Adipocyte (in vitro differentiated cells): Measurements from ENCODE around the gene CEMIP.
"Not testable (repeated sequence)": the region's sequence is repeated elsewhere in the genome, so short reads cannot be mapped to it uniquely, and the experiment has no call there.

Experiments used
- DNase-seq: peaks from one replicate; pipeline ENCODE4 v3.0.0-alpha.2; 2015; ENCODE audit warnings: low read depth
- H3K27me3 ChIP-seq: replicated peaks from 2 replicates; pipeline ENCODE4 v1.7.0; 2013; ENCODE audit warnings: mild to moderate bottlenecking, low read length, moderate library complexity; ENCODE audit not compliant: control insufficient read depth, insufficient read depth
- H3K36me3 ChIP-seq: 2 replicates; pipeline ENCODE4 v1.7.0; 2013; ENCODE audit warnings: low read length, mild to moderate bottlenecking, moderate library complexity; ENCODE audit not compliant: control insufficient read depth, insufficient read depth, severe bottlenecking
- H3K4me1 ChIP-seq: 2 replicates; pipeline ENCODE4 v1.7.0; 2013; ENCODE audit warnings: mild to moderate bottlenecking, low read length, moderate library complexity; ENCODE audit not compliant: control insufficient read depth, insufficient read depth
- H3K4me3 ChIP-seq: 2 replicates; pipeline ENCODE4 v1.7.0; 2013; ENCODE audit warnings: mild to moderate bottlenecking, low read length, moderate library complexity
- H3K9ac ChIP-seq: 2 replicates; pipeline ENCODE4 v1.7.0; 2013; ENCODE audit warnings: mild to moderate bottlenecking, low read length, moderate library complexity
- H3K9me3 ChIP-seq: 2 replicates; pipeline ENCODE4 v1.7.0; 2013; ENCODE audit warnings: mild to moderate bottlenecking, low read length, moderate library complexity; ENCODE audit not compliant: control insufficient read depth

The CEMIP gene

DNA sequence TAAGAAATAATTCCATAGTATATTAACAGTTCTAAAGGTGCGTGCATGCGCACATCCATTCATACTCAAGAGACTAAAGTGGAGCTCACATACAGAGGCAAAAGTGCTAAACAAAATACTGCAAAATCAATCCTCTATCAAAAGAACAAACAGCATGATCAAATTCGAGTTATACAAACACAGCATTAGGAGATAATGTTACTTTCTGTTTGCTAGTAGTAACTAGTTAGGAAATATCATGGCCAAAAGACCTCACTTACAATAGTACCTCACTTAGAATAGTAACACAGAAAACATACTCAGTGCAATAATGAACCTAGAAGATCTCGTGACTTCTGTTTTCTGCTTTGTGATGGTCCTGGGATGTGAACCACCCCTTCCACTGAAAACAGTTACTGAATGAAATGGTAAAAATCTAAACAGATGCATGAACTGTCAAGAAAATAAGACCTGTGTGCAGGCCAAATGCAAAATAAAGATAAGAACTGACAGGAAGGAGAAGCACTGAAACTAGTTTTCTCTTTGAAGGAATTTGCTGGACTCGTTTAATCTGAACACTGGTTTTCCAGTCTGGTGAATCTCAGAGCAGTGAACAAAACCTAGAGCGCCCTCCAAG, 20.9 kb upstream of the CEMIP start:
- H3K36me3 ChIP-seq = peaks cover 19% of the 10 kb centered on the region
- no peaks in the 10 kb centered on the region for H3K9me3 ChIP-seq
- no peak for DNase-seq

GRCh38 chr15:80760960-80761359, 18.2 kb upstream of the CEMIP start:
- H3K4me1 ChIP-seq = no peaks in the 10 kb centered on the region
- H3K36me3 ChIP-seq = no peaks in the 10 kb centered on the region
- no peaks in the 10 kb centered on the region for H3K9me3 ChIP-seq
- DNase-seq = no peak
- no peak overlapping the region for H3K4me3 ChIP-seq
- no peaks in the 10 kb centered on the region for H3K27me3 ChIP-seq
- no peak overlapping the region for H3K9ac ChIP-seq

More for the DNA sequence above, 20.9 kb upstream of the CEMIP start:
- H3K27me3 ChIP-seq = no peaks in the 10 kb centered on the region
- H3K4me1 ChIP-seq = no peaks in the 10 kb centered on the region
- no peak overlapping the region for H3K4me3 ChIP-seq
- no peak overlapping the region for H3K9ac ChIP-seq

DNA sequence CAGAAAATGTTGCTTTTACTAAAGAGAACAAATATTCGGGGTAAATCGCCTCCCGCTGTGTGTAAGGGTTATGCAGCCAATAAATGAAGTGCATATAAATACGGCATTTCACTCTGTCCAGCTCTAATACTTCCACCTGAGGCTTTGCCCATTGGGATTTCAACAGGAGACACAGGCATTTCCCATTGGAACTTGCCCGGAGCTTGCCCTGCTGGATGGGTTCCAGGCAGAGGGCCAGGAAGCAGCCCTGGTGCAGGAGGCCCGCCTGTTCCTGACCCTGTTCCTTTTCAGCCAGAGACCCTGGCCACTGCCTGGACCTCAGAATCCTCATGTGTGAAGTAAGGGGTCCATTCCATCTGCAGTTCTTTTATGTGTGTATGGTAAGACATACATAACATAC, 17.4 kb upstream of the CEMIP start:
- no peak overlapping the region for H3K4me3 ChIP-seq
- no peaks in the 10 kb centered on the region for H3K36me3 ChIP-seq
- no peak overlapping the region for H3K9ac ChIP-seq
- DNase-seq = no peak
- no peaks in the 10 kb centered on the region for H3K9me3 ChIP-seq
- H3K27me3 ChIP-seq = no peaks in the 10 kb centered on the region
- H3K4me1 ChIP-seq = no peaks in the 10 kb centered on the region

- not testable (repeated sequence) for H3K4me1 ChIP-seq, H3K27me3 ChIP-seq, H3K9me3 ChIP-seq, DNase-seq, H3K36me3 ChIP-seq, H3K9ac ChIP-seq, H3K4me3 ChIP-seq
These were observed 15.9 kb upstream of the CEMIP start for GRCh38 chr15:80763235-80763634.

DNA sequence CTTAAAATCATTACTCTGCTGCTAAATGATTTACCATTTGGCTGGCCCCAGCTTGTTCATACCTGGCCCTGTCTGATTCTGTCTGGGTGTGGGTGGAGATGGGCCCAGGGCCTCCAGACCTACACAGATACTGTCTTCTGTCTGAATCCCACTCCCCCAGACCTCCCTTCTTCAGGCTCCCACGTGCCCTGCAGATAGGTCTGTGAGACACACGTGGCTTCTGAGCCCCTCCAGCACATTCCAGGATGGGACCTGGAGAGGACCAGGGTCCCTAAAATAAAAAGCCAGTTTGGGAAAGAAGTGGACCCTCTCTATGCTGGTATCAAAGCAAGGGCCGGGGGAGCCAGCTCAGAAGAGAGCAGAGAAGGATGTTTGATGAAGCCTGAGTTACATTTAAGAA, 14.6 kb upstream of the CEMIP start:
- no peaks in the 10 kb centered on the region for H3K36me3 ChIP-seq
- H3K9ac ChIP-seq = no peak overlapping the region
- DNase-seq = no peak
- H3K27me3 ChIP-seq = no peaks in the 10 kb centered on the region
- no peak overlapping the region for H3K4me3 ChIP-seq
- H3K4me1 ChIP-seq = no peaks in the 10 kb centered on the region
- no peaks in the 10 kb centered on the region for H3K9me3 ChIP-seq

GRCh38 chr15:80766275-80766674, 12.9 kb upstream of the CEMIP start:
- no peak overlapping the region for H3K9ac ChIP-seq
- H3K4me3 ChIP-seq = no peak overlapping the region
- H3K36me3 ChIP-seq = no peaks in the 10 kb centered on the region
- no peaks in the 10 kb centered on the region for H3K9me3 ChIP-seq
- no peak for DNase-seq
- no peaks in the 10 kb centered on the region for H3K27me3 ChIP-seq
- no peaks in the 10 kb centered on the region for H3K4me1 ChIP-seq

- no peak overlapping the region for H3K9ac ChIP-seq
- DNase-seq = no peak
- H3K36me3 ChIP-seq = no peaks in the 10 kb centered on the region
- no peak overlapping the region for H3K4me3 ChIP-seq
- H3K9me3 ChIP-seq = no peaks in the 10 kb centered on the region
- H3K27me3 ChIP-seq = no peaks in the 10 kb centered on the region
- H3K4me1 ChIP-seq = peaks cover under 1% of the 10 kb centered on the region
These were observed 11.0 kb upstream of the CEMIP start for GRCh38 chr15:80768158-80768557.

GRCh38 chr15:80769153-80769828, 9.9 kb upstream of the CEMIP start:
- Histone ChIP-seq H3K4me3 (no peak overlapping the region), H3K27me3 (no peaks in the 10 kb centered on the region), H3K9ac (no peak overlapping the region), H3K9me3 (no peaks in the 10 kb centered on the region), H3K4me1 (peaks cover 5% of the 10 kb centered on the region), H3K36me3 (no peaks in the 10 kb centered on the region)
- no peak for DNase-seq

DNA sequence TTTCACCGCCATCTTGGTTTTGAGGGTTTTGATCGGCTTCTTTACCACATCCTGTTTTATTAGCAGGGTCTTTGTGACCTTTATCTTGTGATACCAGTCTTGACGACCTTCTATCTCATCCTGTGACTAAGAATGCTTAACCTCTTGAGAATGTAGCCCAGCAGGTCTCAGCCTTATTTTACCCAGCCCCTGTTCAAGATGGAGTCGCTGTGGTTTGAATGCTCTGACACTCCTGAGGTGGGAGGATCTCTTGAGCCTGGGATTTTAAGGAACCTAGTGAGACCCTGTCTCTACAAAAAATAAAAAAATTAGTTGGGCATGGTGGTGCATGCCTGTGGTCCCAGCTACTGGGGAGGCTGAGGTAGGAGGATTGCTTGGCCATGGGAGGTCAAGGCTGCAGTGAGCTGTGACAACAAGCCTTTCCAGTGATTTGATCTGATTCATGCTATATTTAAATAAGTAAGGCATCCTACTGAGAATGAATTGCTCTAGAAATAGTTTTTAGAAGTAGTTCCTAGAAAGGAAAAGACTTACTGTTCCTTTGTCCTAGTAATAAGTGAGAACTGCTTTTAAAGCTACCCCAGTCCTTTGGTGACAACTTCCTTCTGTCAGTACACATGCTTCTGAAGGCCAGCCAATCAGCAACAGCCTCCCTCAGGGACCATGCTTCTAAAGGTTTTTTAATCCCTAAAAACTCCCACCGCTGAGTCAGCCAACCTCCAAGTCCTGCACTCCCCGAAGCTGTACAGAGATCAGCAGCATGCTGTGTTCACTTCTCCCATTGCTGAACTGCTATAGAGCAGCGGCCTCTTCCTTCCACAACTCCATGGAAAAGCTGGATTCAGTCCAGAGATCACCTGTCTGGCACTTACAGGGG, 9.1 kb upstream of the CEMIP start:
- Histone ChIP-seq H3K27me3 (no peaks in the 10 kb centered on the region), H3K9ac (no peak overlapping the region), H3K36me3 (no peaks in the 10 kb centered on the region), H3K4me3 (no peak overlapping the region), H3K9me3 (no peaks in the 10 kb centered on the region), H3K4me1 (peaks cover 5% of the 10 kb centered on the region)
- peak; percentile 20 for DNase-seq

GRCh38 chr15:80773122-80773551, 6.0 kb upstream of the CEMIP start:
- no peak overlapping the region for H3K9ac ChIP-seq
- peaks cover 26% of the 10 kb centered on the region for H3K4me1 ChIP-seq
- no peaks in the 10 kb centered on the region for H3K36me3 ChIP-seq
- H3K4me3 ChIP-seq = no peak overlapping the region
- H3K9me3 ChIP-seq = no peaks in the 10 kb centered on the region
- peak; percentile 45 for DNase-seq
- H3K27me3 ChIP-seq = no peaks in the 10 kb centered on the region

DNA sequence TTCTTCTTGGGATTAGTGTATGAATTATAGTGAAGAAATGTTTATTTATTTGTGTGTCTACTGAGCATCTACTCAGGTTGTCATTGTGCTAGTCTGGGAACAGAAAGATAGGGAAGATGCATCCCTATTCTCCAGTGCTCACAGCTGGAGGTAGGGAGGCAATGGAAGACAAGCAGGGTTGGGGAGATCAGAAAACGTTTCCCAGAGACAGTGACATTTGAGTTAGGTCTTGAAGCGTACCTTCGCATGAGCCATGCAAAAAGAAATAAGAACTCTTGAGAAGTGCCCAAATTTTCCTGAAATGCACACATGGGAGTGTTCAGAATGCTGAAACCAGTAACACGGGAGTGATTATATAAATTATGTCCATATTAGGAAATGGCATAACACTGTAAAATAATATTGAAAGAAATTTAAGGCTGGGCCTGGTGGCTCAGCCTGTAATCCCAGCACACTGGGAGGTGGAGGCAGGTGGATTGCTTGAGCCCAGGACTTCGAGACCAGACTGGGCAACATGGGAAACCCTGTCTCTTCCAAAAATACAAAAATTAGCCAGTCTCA, 5.3 kb upstream of the CEMIP start:
- no peaks in the 10 kb centered on the region for H3K27me3 ChIP-seq
- H3K36me3 ChIP-seq = no peaks in the 10 kb centered on the region
- DNase-seq = no peak
- peaks cover 32% of the 10 kb centered on the region for H3K4me1 ChIP-seq
- no peak overlapping the region for H3K9ac ChIP-seq
- no peaks in the 10 kb centered on the region for H3K9me3 ChIP-seq
- H3K4me3 ChIP-seq = no peak overlapping the region
